Activated CD4-positive, CD25-positive, alpha-beta regulatory T cell treated with anti-CD3 and anti-CD28 coated beads, Interleukin-2, amount 50 U/mL, for 72 hours (primary cell): Measurements from ENCODE around the gene CNTRL.

Source experiments
- DNase-seq: peaks from one replicate; pipeline ENCODE4 v3.0.0; 2021

CNTRL gene

DNA sequence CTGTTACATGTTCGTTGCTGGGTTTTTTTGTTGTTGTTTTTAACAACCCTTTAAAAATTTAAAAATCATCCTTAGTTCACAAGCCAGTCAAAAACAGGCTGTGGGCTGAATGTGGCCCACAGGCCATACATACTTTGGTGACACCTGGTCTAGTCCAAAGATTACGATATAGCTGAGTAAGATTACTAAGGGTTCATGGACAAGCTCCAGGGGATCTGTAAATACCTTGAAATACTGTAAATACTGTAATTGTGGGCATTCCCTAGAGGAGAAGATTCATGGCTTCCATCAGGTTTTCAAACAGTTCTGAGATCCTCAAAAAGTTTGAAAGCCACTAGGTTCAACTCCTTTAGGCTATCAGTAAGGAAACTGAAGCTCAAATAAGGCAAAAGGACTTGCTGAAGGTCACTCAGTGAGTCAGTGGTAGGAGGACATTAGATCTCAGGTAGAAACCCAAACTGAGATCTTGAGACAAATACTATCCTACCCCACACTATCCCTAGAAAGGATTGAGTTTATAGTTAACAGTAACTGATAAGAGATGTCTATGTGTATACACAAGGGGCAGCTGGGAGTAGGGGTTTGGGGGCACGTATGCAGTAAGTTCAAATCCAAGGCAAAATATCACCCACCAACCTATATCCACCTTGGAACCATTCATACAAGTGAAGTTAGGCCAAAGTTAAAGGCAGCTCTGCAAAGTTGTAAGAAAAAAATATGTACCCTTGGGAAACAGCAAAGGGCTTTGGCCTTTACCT is 109.1 kb downstream of the CNTRL start:
- DNase-seq: no peak

DNA sequence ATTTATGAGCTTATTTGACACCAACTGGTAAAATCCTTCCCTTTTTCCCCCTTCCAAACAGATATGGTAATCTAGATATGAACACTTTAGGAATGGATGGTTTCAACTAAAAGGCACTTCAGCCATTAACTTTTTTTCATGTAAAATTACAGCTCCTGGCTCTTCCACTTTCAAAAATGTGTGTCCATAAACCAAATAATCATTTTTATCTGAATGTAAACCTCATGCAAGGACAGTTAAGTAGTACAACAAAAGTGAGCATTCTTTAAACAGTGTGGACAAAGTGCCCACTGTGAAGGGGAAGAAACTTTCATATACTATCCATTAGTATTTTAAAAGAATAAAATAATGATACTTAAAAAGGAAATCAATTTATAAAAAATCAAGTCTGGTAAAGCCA is 109.7 kb downstream of the CNTRL start:
- no peak for DNase-seq

DNA sequence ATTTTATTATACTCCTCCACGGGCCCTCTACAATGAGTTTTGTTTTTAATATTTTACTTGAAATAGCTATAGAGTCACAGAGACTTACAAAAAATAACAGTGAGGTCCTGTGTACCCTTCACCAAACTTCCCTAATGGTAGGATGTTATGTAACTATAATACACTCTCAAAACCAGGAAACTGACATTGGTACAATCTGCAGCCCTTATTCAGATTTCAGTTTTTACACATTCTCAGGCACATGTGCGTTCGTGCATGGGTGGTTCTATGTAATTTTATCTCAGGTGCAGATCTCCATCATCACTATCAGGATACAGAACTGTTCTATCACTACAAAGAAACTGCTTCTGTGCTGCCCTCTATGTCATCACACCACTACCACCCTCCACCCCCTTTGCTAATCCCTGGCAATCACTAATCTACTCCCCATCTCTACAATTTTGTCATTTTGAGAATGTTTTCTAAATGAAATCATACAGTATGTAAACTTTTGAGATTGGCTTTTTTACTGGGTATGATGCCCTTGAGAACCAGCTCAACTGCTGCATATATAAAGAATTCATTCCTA is 110.5 kb downstream of the CNTRL start:
- DNase-seq: no peak

DNA sequence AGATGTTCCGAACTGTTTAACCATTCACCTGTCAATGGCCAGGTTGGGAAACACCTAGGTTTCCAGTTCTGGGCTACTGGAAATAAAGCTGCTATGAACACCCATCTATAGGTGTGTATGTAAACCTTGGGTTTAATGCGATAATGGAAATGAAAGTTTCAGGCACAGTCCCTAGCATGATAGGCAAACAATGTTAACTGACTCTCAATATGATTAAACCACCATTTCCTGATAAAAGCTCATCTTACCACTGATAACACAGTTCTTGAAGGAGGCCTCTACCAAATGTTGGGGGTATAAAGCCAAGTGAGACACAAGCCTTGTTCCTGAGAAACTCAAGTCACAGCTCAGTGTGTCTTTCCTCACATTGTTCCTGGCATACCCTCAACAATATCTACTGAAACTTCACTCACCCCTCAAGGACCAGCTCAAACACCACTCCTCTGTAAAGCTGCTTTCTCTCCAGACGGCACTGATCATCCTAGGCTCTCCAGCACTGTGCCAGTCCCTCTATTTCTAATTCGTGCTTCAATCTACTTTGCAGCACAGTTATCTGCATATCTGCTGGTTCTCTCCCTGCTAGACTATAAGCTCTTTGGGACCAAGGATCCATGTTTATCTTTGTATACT is 111.1 kb downstream of the CNTRL start:
- no peak for DNase-seq

DNA sequence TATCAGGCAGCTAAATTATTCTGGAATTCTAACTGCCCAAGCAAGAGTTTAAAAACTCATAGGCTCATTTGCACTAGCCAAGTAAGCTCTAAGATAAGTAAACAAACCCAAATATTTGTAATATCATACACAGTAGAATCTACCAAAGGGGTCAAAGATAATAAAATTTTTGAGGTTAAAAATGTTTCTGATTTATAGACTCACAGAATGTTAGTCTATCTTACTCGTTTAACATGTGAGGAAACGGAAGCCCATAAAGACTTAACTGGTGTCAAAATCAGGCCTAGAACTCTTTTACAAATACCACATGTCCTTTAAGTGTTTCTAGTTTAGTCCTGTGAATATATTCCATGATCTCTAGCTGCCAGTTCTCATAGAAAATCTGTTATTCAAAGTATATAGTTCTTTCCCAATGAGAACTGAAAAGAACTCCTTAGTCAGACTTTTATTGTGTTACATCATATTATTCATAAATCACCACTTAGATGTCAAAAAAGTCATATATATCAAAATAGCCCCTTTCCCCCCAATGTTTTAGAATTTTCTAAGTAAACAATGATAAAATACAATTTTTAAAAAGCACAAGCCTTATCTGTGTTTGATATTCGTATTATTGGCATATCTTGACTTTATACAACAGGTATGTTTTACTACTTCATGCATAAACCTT is 113.0 kb downstream of the CNTRL start:
- DNase-seq: no peak

DNA sequence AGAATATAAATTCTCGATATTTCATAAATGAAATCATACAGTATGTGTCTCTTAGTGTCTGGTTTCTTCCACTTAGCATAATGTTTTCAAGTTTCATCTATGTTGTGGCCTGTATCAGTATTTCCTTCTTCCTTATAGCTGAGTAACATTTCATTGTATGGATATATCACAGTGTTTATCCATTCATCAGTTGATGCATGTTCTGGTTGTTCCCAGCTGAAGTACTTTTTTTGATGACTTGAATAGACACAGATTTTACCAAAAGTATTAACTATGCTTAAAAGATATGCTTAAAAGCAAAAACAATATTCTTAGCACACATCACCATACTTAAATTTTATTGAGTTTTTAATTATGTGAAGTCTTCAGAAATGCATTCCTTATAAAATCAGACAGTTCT is 114.3 kb downstream of the CNTRL start:
- no peak for DNase-seq

DNA sequence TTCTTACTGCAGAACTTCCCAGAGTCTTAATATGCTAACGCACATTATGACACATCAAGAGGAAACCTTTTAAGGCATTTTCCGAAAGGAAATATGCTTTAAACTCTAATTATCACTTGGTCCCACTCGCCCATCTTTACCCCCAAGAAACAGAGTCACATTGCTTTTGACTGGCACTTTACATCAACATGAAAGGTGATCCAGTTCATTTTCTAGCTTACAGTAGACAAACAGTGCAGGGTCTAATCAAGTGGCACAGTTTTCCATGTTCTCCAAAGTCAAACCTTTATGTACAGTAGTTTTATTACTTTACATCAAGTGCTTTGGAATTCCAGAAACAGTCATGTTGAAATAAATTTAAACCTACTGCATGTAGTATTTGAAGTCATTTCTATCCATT is 114.9 kb downstream of the CNTRL start:
- DNase-seq: no peak

DNA sequence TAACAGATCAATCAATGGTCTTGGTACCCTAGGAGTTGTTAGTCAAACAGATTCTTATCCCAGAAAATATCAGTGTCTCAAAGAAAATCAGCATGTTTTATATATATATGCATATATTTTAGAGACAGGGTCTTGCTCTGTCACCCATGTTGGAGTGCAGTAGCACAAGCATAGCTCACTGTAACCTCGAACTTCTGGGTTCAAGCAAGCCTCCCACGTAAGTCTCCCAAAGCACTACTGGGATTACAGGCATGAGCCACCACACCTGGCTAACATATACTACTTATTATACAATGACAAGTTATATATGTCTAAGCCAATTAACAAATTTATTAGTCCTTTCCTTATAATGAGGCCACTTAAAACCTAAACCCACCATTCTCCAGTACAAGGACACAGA is 116.5 kb downstream of the CNTRL start:
- DNase-seq: no peak

DNA sequence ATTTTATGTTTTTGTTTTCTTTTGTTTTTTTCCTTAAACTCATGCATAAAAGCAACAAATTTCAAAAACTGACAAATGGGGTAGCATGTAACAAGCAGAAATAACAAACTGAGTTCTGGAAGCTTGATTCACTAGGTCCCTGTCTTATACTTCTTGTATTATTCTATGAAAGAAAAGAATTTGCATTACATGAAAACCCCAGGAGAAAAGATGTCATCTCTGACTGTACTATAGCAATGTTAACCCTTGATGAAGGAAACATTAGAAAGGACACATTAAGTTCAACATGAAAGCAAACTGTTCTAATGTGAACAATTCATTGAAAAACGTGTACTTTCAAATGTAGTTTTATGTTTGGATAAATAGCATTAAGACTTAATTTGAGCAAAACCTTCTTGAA is 117.8 kb downstream of the CNTRL start:
- DNase-seq: no peak

DNA sequence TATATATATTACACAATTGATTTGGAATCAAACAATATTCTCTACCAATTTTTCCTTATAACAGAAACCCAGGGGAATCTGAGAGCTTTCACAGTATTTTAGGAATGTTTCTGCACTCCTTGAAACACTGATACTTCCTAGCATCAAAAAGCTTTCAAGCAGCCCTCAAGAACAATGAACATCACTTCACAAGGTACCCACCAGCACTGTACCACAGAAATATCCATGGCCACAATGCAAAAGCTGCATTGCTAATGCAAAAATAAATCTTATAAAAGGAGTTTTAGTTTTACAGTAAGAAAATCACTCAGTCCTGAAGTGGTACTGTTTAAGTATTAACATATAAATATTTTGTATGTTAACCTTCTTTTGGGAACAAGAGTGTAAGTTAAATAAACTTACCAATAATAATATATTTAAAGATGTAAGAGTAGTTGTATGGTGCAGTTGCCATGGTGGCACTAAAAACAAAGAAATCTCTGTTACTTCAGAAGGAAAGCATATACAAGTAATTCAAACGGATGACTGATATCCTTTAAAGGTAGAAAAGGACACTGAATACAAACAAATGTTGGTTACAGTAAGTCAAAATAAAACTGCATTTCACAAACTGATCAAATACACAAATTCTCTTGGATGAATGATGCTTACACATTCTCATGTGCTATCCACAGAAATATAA is 118.3 kb downstream of the CNTRL start:
- no peak for DNase-seq

DNA sequence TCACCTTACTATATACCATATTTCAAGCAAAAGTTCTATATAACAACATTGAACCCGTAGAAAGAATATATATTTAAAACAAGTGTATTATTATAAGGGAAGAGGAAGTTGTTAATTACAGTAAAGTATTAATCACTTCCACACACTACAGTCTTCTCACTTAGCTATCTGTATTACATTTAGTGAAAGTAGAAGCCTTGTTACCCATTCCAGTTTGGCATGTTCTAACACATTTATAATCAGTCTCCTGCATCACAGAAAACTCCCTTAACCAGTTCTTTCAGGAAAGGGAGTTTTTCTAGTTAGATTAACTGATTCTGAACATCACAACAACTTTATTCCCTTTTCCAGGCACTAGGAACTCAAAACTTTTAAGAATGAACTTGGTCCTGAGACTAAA is 120.0 kb downstream of the CNTRL start:
- DNase-seq: no peak

DNA sequence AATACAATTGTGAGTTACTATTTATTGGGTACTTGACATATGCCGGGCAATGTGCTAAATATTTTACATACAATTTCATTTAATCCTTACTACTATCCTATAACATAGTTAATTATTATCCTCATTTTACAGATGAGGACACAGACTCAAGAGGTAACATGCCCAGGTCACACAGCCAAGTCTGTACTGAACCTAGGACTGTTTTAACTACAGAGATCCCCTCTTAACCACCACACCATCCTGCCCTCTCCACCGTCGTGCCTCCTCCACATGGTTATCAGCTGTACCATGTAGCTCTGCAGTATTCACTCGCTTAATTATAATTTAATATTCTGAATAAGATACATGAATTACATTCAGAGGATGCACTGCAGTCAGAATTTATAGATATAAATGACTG is 121.6 kb downstream of the CNTRL start:
- DNase-seq: no peak

DNA sequence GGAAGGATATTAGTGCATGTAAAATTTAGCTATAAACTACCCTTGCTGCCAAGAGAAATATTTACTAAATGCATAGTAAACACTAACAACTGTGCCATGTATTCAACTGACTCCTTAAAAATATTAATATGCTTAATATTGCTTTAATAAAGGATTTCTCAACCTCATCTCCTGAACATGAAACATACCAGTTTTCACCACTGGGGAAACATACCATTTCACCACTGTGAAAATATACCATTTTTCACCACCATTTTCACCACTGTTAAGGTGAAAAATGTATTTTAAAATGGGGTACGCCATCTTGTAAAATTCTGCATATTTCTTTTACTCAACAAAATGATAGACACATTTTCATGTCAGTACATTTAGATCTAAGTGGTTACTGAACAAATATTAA is 122.4 kb downstream of the CNTRL start:
- DNase-seq: no peak

DNA sequence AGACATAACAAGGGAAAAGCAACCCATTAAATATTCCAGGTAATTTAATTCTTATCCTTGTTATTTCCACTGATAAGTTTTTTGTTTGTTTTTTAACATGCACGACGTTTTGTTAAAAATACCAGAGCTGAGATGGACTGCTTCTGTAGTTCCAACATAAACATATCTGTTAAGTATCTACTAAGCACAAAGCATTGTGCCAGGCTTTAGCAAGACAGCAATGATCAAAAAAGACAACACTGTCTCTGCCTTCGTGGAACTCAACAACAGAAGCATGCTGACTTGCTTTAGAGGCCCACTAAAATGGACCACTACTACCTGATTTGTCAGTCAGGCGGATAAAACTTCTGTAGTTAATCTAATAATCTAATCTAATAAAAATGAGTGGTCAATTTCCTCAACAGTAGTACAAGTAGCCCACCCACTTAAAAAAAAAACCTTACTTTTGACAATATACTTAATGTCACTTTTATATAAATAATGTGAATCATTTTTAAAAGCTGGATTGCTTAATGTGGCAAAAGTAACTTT is 123.8 kb downstream of the CNTRL start:
- no peak for DNase-seq

DNA sequence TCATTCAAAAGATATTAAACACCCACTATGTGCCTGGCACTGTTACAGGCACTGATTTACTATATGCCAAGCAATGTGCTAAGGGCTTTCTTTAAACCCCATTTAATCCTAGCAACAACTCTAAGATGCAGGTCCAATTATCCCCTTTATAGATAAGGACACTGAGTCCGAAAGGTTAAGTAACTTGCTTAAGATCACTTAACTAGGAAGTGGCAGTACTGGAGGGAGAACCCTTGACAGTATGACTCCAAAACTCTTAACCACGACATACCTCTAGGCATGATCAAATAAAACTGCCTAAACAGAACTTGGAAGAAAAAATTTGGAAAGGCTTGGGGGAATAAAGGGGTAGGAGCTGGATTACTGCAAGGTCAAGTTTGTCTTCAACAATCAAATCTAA is 125.2 kb downstream of the CNTRL start:
- no peak for DNase-seq

DNA sequence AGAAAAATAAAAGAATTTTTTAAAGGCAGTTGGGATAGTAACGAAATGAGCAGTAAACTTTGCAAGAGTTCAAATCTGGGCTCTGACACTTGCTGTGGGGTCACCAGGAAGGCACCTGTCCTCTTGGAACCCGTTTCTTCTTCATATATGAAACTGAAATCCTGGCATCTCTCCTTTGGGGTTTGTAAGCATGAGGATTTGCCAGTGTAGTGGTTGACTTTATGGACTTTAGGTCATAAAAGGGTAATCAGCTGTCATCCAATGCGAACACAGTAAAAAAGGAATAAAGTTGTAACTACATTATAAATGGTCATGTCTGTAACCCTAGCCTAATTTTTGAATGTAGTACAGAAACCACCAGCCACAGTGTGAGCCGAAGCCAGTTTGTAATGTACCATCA is 125.6 kb downstream of the CNTRL start:
- no peak for DNase-seq

DNA sequence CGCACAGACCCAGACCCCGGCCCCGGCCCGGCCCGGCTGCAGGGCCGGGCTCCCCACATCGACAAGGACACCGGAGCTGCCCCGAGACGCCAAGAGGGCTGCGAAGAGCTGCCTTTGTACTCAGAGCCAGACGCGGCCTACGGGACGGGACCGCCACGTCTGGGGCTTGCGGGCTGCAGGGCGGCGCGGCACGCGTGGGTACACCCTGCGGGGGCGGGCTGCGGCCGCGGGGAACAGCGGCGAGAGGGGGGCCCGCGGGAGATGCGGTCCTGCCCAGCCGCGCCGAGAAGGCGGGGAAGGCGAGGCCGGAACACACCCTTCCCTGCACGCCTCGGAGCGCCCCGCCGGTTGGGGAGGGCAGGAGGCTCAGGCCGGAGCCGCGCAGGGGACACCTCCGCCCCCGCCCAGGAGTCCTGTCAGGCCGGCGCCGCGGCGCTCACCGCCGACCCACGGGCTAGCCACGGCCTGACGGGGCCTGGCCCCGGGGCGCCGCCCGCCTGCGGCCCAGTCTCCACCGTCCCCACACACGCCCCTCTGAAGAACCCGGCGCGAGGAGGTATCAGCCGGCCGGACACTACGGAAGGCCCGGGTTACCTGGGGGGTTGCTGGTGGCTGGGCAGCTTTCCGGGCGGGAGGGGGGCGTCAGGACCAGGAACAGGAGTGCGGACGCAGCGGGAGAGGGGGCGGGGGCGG is 126.4 kb downstream of the CNTRL start:
- DNase-seq: peak; percentile 66

DNA sequence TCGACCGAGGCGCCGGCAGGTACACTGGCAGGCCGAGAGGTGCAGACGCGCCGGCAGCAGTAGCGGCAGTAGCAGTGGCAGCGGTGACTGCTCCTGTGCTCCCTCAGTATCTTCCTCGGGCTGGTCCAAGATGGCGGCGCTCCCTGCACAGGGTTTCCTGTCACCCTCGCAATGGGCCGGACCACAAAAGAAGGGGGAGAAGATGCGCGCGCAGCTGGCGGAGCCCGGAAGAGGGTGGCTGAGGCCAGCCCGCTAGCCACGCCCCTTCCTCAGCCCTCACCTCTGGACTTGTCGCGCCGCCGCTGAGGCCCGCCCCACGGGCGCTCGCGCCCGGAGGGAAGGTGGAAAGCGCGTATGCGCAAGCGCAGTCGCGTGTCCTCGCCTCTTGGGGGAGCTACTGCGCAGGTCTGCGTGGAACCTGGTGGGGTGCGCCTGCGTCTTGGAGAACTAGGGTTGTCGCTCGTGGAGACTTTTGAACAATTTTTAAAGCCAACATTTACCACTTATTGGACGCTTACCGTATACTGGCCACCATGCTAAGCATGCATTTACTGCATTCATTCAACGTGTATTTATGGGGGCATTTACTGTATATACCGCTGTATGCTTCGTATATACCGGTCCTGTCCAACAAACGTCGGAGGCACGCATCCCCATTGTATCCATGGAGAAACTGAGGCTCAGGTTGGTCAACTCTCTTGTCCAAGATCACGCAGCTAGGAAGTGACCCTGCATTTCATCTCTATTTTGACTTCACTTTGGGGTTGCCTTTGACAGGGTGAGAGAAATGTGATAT is 127.2 kb downstream of the CNTRL start, which contains the start of gene RAB14:
TSS of gene RAB14 (minus strand) at position 132 of the 796 bp plus-strand sequence. CDS start 8,457 bp downstream, outside the sequence.
- DNase-seq: peak; percentile 100

DNA sequence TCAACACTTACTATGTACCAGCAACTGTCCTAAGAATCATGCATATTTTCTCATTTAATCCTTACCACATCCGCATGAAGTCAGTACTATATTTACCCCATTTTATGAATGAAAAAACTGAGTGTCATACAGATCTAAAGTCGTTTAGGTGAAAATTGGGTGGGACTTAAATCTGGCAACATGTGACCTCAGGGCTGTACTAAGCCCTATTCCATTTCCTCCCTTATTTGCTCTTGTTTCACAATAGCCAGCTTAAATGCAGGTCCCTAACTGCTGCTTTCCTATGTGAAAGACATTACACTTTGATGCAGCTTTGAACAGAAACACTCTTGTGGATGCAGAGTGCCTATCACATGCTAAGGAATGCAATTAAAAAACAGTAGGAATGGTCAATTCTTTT is 129.4 kb downstream of the CNTRL start:
- DNase-seq: no peak

DNA sequence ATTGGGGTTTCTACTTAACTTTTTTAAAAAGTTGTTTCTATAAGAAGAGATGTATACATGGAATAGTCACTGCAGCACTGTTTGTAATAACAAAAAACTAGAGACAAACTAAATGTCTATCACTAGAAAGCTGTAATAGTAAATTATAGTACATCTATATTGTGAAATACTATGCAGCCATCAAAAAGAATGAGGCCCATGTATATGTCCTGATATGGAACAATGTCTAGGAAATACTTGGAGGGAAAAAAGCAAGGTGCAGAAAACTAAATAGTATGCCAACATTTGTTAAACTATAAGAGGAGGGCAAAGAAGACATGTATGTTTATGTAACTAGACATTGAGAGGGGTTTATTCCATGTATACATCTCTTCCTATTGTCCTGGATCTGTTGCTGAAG is 129.9 kb downstream of the CNTRL start:
- no peak for DNase-seq
